Right hindlimb (tissue), 1 donor: ENCODE measurements around the gene BMPR2.
"Not testable (repeated sequence)": the region's sequence is repeated elsewhere in the genome, so short reads cannot be mapped to it uniquely, and the experiment has no call there.

Experiments used
- DNase-seq: peaks from one replicate; pipeline ENCODE4 v3.0.0-alpha.2; 2018

BMPR2 gene

GRCh38 chr2:202542142-202542541 lies 166.0 kb downstream of the BMPR2 start:
- DNase-seq = no peak

- no peak for DNase-seq
Measured at GRCh38 chr2:202545523-202545922, 169.4 kb downstream of the BMPR2 start.

- no peak for DNase-seq
Measured at GRCh38 chr2:202545931-202546330, 169.8 kb downstream of the BMPR2 start.

DNA sequence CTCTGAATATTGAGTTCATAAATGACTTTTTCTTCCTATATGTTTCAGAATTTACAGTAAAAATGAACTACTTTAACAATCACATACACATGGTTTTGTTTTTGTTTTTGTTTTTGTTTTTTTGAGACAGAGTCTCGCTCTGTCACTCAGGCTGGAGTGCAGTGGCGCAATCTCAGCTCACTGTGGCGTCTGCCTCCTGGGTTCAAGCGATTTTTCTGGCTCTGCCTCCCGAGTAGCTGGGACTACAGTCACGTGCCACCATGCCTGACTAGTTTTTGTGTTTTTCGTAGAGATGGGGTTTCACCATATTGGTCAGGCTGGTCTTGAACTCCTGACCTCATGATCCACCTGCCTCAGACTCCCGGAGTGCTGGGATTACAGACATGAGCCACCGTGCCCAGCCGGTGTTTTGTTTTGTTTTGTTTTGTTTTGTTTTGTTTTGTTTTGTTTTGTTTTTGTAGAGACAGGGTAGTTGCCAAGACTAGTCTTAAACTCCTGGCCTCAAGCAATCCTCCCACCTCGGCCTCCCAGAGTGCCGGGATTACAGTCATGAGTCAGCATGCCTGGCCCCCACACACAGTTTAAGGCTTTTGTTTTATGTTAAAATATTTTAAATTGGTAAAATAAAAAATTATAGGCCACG lies 170.5 kb downstream of the BMPR2 start:
- not testable (repeated sequence) for DNase-seq

DNA sequence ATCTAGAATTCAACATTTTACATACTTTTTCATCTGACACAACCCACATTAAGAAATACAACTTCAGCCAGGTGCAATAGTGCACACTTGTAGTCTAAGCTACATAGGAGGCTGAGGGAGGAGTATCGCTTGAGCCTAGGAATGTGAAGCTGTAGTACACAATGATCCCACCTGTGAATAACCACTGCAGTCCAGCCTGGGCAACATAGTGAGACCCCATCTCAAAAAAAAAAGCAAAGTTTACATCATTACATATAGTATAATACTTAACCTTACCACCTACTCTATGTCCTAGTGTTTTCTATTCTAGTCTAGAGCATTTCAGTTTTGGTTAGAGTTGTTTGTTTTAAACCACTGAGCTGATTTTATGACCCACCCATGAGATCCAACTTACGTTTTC lies 172.1 kb downstream of the BMPR2 start:
- no peak for DNase-seq

- not testable (repeated sequence) for DNase-seq
Measured at GRCh38 chr2:202551000-202551399, 174.9 kb downstream of the BMPR2 start.

GRCh38 chr2:202555356-202555755 lies 179.2 kb downstream of the BMPR2 start:
- no peak for DNase-seq

DNA sequence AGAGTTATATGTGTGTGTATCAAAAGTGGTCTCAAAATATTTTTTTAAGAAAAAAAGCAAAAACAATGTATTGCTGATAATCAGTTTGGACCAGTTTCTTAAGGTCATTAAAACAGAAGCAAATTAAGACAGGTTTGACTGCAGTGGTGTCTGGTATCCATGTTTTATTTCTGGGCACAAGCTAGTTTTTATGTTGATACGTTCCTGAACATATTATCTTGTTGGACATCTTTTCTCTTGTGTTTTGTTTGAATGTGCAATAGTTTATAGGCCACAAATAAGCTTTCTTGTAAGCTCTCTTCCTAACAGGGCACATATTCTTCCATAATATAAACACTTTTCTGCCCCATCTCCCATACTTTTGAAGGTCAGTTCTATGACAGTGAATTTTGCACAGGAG lies 184.1 kb downstream of the BMPR2 start:
- DNase-seq = no peak

GRCh38 chr2:202564226-202564625 lies 188.1 kb downstream of the BMPR2 start:
- no peak for DNase-seq

- no peak for DNase-seq
Measured at GRCh38 chr2:202566286-202566685, 190.2 kb downstream of the BMPR2 start.

- DNase-seq = no peak
Measured at GRCh38 chr2:202574541-202574940, 198.4 kb downstream of the BMPR2 start.

GRCh38 chr2:202575194-202575593 lies 199.1 kb downstream of the BMPR2 start:
- DNase-seq = not testable (repeated sequence)

DNA sequence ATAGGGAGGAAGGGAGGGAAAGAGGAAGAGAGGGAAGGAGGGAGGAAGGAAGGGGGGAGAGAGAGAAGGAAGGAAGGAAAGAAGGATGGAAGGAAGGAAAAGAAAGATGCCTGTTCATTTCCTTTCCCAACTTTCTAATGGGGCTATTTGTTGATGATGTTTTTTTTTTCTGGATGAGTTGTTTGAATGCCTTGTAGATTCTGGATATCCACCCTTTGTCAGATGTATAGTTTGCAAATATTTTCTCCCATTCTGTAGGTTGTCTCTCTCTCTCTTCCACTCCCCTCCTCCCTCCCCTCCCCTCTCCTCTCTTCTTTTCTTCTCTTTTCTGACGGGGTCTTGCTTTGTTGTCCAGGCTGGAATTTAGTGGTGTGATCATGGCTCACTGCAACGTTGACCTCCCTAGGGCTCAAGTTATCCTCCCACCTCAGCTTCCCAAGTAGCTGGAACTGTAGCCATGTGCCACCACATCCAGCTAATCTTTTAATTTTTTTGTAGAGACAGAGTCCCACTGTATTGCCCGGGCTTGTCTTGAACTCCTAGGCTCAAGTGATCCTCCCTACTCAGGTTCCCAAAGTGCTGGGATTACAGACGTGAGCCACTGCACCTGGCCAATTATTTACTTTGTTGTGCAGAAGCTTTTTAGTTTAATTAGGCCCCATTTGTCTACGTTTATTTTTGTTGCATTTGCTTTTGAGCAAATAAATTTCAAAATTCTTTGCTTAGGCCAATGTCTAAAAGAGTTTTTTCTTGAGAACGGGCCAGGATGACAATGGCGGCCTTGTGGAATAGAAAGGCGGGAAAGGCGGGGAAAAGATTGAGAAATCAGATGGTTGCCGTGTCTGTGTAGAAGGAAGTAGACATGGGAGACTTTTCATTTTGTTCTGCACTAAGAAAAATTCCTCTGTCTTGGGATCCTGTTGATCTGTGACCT lies 201.4 kb downstream of the BMPR2 start:
- DNase-seq = no peak

GRCh38 chr2:202582846-202583245 lies 206.7 kb downstream of the BMPR2 start:
- not testable (repeated sequence) for DNase-seq

- no peak for DNase-seq
Measured at GRCh38 chr2:202583709-202584219, 207.6 kb downstream of the BMPR2 start.

GRCh38 chr2:202588647-202589581 lies 212.8 kb downstream of the BMPR2 start:
- peak; percentile 75 for DNase-seq

GRCh38 chr2:202589582-202589949 lies 213.4 kb downstream of the BMPR2 start:
- DNase-seq = no peak

- DNase-seq = no peak
Measured at GRCh38 chr2:202592566-202592965, 216.4 kb downstream of the BMPR2 start.

- DNase-seq = no peak
Measured at GRCh38 chr2:202599105-202599504, 223.0 kb downstream of the BMPR2 start.

GRCh38 chr2:202599911-202600310 lies 223.8 kb downstream of the BMPR2 start:
- DNase-seq = no peak

DNA sequence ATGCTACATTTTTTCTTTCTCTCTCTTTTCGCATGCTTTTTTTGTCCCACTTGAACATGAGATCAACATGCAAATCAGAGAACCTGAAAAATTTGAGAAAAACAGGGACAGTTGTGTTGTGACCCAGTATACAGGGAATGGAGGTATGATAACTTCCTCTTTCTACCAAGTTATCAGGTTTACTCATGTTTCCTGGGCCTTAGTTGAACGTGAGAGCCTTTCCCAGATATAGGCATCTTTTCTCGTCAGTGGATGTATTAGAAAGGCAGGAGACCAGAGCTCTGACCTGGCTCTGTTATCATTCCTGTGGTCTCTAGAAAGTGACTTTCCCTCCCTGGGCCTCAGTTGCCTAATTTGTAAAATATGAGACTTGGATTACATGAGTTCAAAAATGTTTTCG lies 228.6 kb downstream of the BMPR2 start:
- DNase-seq = no peak

- DNase-seq = no peak
Measured at GRCh38 chr2:202605174-202605573, 229.0 kb downstream of the BMPR2 start.
